ENCODE data around the gene MLH3. TPM values are rescaled to one million over a fixed set of nuclear protein-coding genes. Genes with fewer than 3 reads are reported as not detected.

MLH3 gene
- total and polyA plus RNA-seq, 2 donors (not counting 3 experiments of a cell fraction or from before 2014, with no cell fraction given) = 4.8 to 16.5 TPM

DNA sequence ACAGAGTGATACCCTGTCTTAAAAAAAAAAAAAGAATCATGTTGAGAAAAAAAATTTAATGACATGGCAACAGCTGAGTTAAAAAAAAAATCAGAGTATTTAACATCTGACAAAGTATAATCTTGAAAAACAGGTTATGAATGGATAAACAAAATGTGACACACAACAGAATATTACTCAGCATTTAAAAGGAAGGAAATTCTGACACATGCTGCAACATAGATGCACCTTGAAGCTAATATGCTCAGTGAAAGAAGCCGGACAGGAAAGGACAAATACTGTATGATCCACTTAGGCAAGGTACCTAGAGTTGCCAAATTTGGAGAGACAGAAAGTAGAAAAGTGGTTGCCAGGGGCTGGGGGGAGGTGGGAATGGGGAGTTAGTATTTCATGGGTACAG lies 67.9 kb downstream of the MLH3 start:
- FAIRE-seq (peak; percentile 88), DNase-seq (ENCODE audit: low read depth, low spot score) (peak; percentile 82)
- TF ChIP-seq, protein P1, sequence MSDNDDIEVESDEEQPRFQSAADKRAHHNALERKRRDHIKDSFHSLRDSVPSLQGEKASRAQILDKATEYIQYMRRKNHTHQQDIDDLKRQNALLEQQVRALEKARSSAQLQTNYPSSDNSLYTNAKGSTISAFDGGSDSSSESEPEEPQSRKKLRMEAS (IDR thresholded peaks at IDR 0.05; ENCODE audit: insufficient read depth, insufficient read length) = no peak
- peak; percentile 91 for TF ChIP-seq JUN (IDR thresholded peaks at IDR 0.05; ENCODE audit: borderline replicate concordance, insufficient read depth, insufficient read length, low read depth)
- peak; percentile 84 for TF ChIP-seq FOS (IDR thresholded peaks at IDR 0.05; ENCODE audit: borderline replicate concordance, insufficient read depth, low read length)
- peak; percentile 59 for TF ChIP-seq POLR2AphosphoS5 (IDR thresholded peaks at IDR 0.05; ENCODE audit: insufficient read depth, low read depth, low read length)
- TF ChIP-seq POLR2A (IDR thresholded peaks at IDR 0.05; ENCODE audit: low read depth, low read length) = peak; percentile 45
- Histone ChIP-seq H3K9ac (replicated peaks; ENCODE audit: extremely low read depth, insufficient read depth, low read length) (peak overlapping the region; percentile 79), H3K4me3 (replicated peaks in 1 of 3; ENCODE audit: insufficient read depth in 1 of 3, low read depth in 1 of 3, low read length in 3 of 3) (no peak overlapping the region), H3K36me3 (ENCODE audit: control insufficient read depth in 2 of 2, extremely low read depth in 1 of 2, insufficient read depth in 2 of 2, low read length in 2 of 2) (no peaks in the 10 kb centered on the region), H3K79me2 (ENCODE audit: control insufficient read depth, insufficient read depth, low read length) (no peaks in the 10 kb centered on the region), H3K4me2 (ENCODE audit: insufficient read depth, low read length) (no peak overlapping the region), H4K20me1 (replicated peaks; ENCODE audit: control insufficient read depth, extremely low read depth, insufficient read depth, low read length) (no peaks in the 10 kb centered on the region), H3K27ac (ENCODE audit: insufficient read depth, low read depth, low read length) (peak overlapping the region; percentile 98), H3K9me1 (replicated peaks; ENCODE audit: control insufficient read depth, extremely low read depth, insufficient read depth, low read length) (no peaks in the 10 kb centered on the region), H3K4me1 (ENCODE audit: control insufficient read depth, extremely low read depth, insufficient read depth, low read length) (peaks cover 64% of the 10 kb centered on the region), H3K9me3 (replicated peaks; ENCODE audit: control insufficient read depth, insufficient read depth, low read length) (no peaks in the 10 kb centered on the region), H2AFZ (ENCODE audit: low read depth, low read length) (no peak overlapping the region), H3K27me3 (ENCODE audit: control insufficient read depth in 2 of 2, insufficient read depth in 2 of 2, low read length in 2 of 2) (no peaks in the 10 kb centered on the region)
- BruUV-seq (replicated peaks) = no TSS peak
- CTCF ChIA-PET = interaction anchor here (0.6 kb wide), 1 partner anchor 38 kb away, joined by 3 read pairs; no protein-coding TSS in a partner anchor
- POLR2A ChIA-PET = interaction anchor here (0.7 to 1.5 kb wide), 2 partner anchors 19 to 28 kb away, joined by 4 to 6 read pairs; partner anchors contain the start of genes EIF2B2 and PGF
- intact Hi-C loops (cut with micrococcal nuclease) (loop anchor here (1.0 kb wide), 1 partner anchor 28 kb away; the partner anchor contains the start of gene PGF), dilution Hi-C loops (cut with MboI; ENCODE audit: extremely low pct_ligation_motif_present, low sequenced_read_pairs) (no loop called here)

GRCh38 chr14:74982661-74983060 lies 68.6 kb downstream of the MLH3 start:
- H3K4me1 ChIP-seq (ENCODE audit: control insufficient read depth, extremely low read depth, insufficient read depth, low read length) = peaks cover 61% of the 10 kb centered on the region
- CTCF ChIA-PET = interaction anchor here (0.6 kb wide), 1 partner anchor 38 kb away, joined by 3 read pairs; no protein-coding TSS in a partner anchor

More at GRCh38 chr14:74982661-74983060, 68.6 kb downstream of the MLH3 start:
- DNase-seq (ENCODE audit: low read depth, low spot score) (no peak), FAIRE-seq (no peak)
- H3K9me1 ChIP-seq (replicated peaks; ENCODE audit: control insufficient read depth, extremely low read depth, insufficient read depth, low read length) = no peaks in the 10 kb centered on the region
- no peaks in the 10 kb centered on the region for H4K20me1 ChIP-seq (replicated peaks; ENCODE audit: control insufficient read depth, extremely low read depth, insufficient read depth, low read length)
- BruUV-seq (replicated peaks) = no TSS peak
- POLR2A ChIA-PET = interaction anchor here (1.5 kb wide), 1 partner anchor 27 kb away, joined by 6 read pairs; the partner anchor contains the start of gene PGF
- no peak overlapping the region for H3K4me3 ChIP-seq (replicated peaks in 1 of 3; ENCODE audit: insufficient read depth in 1 of 3, low read depth in 1 of 3, low read length in 3 of 3)
- TF ChIP-seq EZH2 (IDR thresholded peaks at IDR 0.05; ENCODE audit: borderline replicate concordance, low read depth, low read length, severe bottlenecking) (no peak), MYC (IDR thresholded peaks at IDR 0.05; ENCODE audit: low read depth, low read length) (no peak), POLR2A (IDR thresholded peaks at IDR 0.05; ENCODE audit: low read depth, low read length) (no peak), JUN (IDR thresholded peaks at IDR 0.05; ENCODE audit: borderline replicate concordance, insufficient read depth, insufficient read length, low read depth) (no peak), POLR2AphosphoS5 (IDR thresholded peaks at IDR 0.05; ENCODE audit: insufficient read depth, low read depth, low read length) (no peak), FOS (IDR thresholded peaks at IDR 0.05; ENCODE audit: borderline replicate concordance, insufficient read depth, low read length) (no peak), GATA2 (IDR thresholded peaks at IDR 0.05; ENCODE audit: insufficient read depth, insufficient read length, low read depth, low read length) (no peak)
- TF ChIP-seq, protein P2, sequence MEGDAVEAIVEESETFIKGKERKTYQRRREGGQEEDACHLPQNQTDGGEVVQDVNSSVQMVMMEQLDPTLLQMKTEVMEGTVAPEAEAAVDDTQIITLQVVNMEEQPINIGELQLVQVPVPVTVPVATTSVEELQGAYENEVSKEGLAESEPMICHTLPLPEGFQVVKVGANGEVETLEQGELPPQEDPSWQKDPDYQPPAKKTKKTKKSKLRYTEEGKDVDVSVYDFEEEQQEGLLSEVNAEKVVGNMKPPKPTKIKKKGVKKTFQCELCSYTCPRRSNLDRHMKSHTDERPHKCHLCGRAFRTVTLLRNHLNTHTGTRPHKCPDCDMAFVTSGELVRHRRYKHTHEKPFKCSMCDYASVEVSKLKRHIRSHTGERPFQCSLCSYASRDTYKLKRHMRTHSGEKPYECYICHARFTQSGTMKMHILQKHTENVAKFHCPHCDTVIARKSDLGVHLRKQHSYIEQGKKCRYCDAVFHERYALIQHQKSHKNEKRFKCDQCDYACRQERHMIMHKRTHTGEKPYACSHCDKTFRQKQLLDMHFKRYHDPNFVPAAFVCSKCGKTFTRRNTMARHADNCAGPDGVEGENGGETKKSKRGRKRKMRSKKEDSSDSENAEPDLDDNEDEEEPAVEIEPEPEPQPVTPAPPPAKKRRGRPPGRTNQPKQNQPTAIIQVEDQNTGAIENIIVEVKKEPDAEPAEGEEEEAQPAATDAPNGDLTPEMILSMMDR (IDR thresholded peaks at IDR 0.05; ENCODE audit: extremely low read depth in 1 of 2, insufficient read depth in 1 of 2, low read depth in 1 of 2, low read length in 2 of 2) = no peak
- TF ChIP-seq, protein P1 (IDR thresholded peaks at IDR 0.05; ENCODE audit: insufficient read depth, insufficient read length) = no peak
- dilution Hi-C loops (cut with MboI; ENCODE audit: extremely low pct_ligation_motif_present, low sequenced_read_pairs) = no loop called here
- no peak overlapping the region for H2AFZ ChIP-seq (ENCODE audit: low read depth, low read length)
- H3K4me2 ChIP-seq (ENCODE audit: insufficient read depth, low read length) = no peak overlapping the region
- intact Hi-C loops (cut with micrococcal nuclease) = loop anchor here (1.0 kb wide), 1 partner anchor 27 kb away; the partner anchor contains the start of gene PGF
- peak overlapping the region; percentile 79 for H3K9ac ChIP-seq (replicated peaks; ENCODE audit: extremely low read depth, insufficient read depth, low read length)
- no peaks in the 10 kb centered on the region for H3K36me3 ChIP-seq (ENCODE audit: control insufficient read depth in 2 of 2, extremely low read depth in 1 of 2, insufficient read depth in 2 of 2, low read length in 2 of 2)
- H3K79me2 ChIP-seq (ENCODE audit: control insufficient read depth, insufficient read depth, low read length) = no peaks in the 10 kb centered on the region
- H3K9me3 ChIP-seq (replicated peaks; ENCODE audit: control insufficient read depth, insufficient read depth, low read length) = no peaks in the 10 kb centered on the region
- no peaks in the 10 kb centered on the region for H3K27me3 ChIP-seq (ENCODE audit: control insufficient read depth in 2 of 2, insufficient read depth in 2 of 2, low read length in 2 of 2)
- peak overlapping the region; percentile 98 for H3K27ac ChIP-seq (ENCODE audit: insufficient read depth, low read depth, low read length)

Data from endothelial cell of umbilical vein (primary cell).